GM21576 (cell line): ENCODE results near the gene DNAH2.

Experiments used
- ATAC-seq: cut with Tn5 transposase; IDR thresholded peaks from one replicate; pipeline ENCODE4 v1.9.1; 2021; ENCODE audit warnings: mild to moderate bottlenecking, moderate library complexity; ENCODE audit not compliant: unreplicated experiment

Gene DNAH2

DNA sequence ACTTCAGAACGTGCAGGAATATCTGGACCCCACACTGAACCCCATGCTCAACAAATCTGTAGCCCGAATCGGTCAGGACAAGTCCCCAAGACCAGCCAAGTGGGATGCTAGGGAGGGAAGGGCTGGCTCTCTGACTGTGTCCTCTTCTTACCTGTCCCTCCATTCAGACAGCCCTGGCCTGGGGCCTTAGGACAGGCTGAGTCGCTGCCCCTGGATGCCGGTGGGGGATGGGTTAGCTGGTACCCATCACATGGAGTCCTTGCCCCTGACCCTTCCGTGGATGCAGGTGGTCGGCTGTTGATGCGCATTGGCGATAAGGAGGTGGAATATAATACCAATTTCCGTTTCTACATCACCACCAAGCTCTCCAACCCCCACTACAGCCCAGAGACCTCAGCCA lies 100.5 kb downstream of the DNAH2 start:
- no peak for ATAC-seq

DNA sequence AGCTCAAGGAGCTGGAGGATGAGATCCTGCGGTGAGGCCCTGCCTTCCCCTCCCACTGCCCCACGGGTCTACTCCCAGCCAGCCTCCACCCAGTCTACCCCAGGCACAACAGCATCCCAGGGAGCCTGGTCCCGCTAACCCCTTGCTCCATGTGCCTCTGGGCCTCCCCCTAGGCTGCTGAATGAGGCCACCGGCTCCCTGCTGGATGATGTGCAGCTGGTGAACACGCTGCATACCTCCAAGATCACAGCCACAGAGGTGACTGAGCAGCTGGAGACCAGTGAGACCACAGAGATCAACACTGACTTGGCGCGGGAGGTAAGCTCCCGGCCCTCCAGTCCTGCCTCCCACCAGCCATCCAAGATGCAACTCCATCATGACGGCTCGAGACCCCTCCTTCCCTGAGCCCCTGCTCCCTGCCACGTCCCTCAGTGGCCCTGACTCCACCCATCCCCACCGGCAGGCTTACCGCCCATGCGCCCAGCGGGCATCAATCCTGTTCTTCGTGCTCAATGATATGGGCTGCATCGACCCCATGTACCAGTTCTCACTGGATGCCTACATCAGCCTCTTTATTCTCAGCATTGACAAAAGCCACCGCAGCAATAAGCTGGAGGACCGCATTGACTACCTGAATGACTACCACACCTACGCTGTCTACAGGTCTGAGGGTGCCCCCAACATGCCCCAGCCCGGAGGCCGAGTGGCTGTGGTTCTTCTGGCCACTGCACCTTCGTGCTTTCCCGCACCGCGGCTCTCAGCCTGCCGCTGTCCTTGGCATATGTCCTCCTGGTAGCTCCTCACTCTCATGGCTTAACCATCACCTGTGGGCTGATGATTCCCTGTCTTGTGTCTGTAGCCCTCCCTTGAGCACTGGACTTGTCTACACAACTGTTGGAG lies 101.5 kb downstream of the DNAH2 start:
- no peak for ATAC-seq

GRCh38 chr17:7820231-7820630 lies 102.7 kb downstream of the DNAH2 start:
- ATAC-seq, result no peak

GRCh38 chr17:7822126-7822525 lies 104.6 kb downstream of the DNAH2 start:
- ATAC-seq, result no peak

GRCh38 chr17:7823581-7824001 lies 106.0 kb downstream of the DNAH2 start:
- no peak for ATAC-seq

- no peak for ATAC-seq
Observed at GRCh38 chr17:7824021-7824924, 106.7 kb downstream of the DNAH2 start.

DNA sequence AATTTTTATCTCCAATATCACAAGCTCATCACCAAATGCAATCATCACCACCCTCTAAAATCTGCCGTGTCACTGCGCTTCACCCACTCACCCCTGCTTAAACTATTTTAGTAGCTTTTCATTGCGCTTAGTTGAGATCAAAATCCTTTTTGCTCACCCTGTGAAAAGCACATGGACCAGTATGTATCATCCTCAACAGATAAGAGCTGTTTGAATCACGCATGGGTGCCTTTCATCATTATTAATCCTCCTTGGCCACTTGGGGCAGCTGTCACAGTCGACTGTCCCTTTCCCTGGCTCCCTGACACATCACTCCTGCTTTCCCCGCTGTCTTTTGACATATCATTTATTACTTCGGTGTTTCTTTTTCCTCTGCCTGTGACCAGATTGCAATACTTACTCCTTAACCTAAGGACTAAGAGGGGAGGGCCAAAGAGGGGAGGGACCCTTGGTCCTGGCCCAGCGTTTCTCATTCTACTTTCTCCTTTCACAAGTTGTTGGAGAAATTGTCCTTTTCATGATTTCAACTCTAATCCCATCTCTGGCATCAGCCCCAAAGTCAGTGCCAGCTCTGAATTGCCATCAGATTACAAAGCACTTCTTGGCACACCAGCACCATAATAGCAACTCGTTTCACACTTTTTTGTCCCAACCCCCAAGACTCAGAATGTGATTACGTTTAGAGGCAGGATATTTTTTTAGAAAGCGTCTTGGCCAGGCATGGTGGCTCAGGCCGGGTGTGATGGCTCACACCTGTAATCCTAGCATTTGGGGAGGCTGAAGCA lies 107.9 kb downstream of the DNAH2 start:
- no peak for ATAC-seq

- ATAC-seq, result no peak
Observed at GRCh38 chr17:7830616-7831015, 113.1 kb downstream of the DNAH2 start.

DNA sequence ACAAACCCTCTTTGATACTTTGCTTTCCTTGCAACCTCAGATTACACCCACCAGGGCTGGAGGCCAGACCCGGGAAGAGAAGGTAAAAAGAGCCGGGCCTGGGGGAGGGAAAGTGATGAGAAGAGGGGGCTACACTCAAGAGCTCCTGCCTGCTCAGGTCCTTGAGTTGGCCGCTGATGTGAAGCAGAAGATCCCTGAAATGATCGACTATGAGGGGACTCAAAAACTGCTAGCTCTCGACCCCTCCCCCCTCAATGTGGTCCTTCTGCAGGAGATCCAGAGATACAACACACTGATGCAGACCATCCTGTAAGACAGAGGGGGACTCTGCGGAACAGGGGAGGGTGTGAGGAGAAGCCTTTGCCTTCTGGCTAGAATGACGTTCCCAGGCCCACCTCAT lies 113.7 kb downstream of the DNAH2 start:
- no peak for ATAC-seq

- no peak for ATAC-seq
Observed at GRCh38 chr17:7832431-7832830, 114.9 kb downstream of the DNAH2 start.

DNA sequence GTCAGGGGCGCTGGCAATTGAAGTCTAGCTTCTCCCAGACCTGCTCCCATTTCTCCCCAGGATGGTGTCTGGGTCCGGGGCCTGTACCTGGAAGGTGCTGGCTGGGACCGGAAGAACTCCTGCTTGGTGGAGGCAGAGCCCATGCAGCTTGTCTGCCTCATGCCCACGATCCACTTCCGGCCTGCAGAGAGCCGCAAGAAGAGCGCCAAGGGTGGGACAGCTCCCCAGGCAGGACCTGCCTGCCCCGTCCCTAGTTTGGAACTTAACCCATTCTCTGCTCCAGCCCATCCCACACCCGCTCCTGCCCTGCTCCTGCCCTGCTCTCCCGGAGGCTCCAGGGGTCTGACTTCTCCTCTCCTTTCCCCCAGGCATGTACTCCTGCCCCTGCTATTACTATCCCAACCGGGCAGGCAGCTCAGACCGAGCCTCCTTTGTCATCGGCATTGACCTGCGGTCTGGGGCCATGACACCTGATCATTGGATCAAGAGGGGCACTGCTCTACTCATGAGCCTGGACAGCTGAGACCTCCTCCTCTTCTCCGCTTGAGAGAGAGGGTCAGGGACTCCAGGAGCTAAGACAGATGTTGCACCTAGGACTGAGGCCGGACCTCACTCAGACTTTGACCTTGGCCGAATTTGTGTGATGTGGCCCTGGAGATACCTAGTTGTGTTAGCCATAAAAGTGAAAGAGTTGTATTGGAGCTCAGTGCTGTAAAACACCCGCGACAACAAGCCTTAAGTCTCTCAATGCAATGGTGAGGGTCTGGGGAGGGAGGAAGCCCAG lies 115.7 kb downstream of the DNAH2 start:
- no peak for ATAC-seq

- peak; percentile 39 for ATAC-seq
Observed at GRCh38 chr17:7833795-7834541, 116.4 kb downstream of the DNAH2 start, which contains the start of gene KDM6B. KDM6B (plus strand) TSS chr17:7834217; CDS start chr17:7845555, 11,338 bp downstream.

GRCh38 chr17:7834542-7834956 lies 117.0 kb downstream of the DNAH2 start:
- no peak for ATAC-seq

- peak; percentile 36 for ATAC-seq
Observed at GRCh38 chr17:7834957-7835813, 117.6 kb downstream of the DNAH2 start.

- peak; percentile 26 for ATAC-seq
Observed at GRCh38 chr17:7835814-7836595, 118.5 kb downstream of the DNAH2 start.

- ATAC-seq, result no peak
Observed at GRCh38 chr17:7836596-7837407, 119.3 kb downstream of the DNAH2 start.
